Measurements from ENCODE around the gene PLG.

PLG gene

GRCh38 chr6:160792708-160793107 is 90.7 kb downstream of the PLG start:
- no peak for TF ChIP-seq CTCF (conservative IDR thresholded peaks at IDR 0.05; ENCODE audit: low read depth, low read length)
- Histone ChIP-seq H2AFZ (ENCODE audit: low read depth) (no peak overlapping the region), H3K9ac (no peak overlapping the region), H4K20me1 (ENCODE audit: insufficient read depth) (no peaks in the 10 kb centered on the region; the same call in 1 of the 2 replicates), H3K4me2 (no peak overlapping the region), H3K27ac (no peak overlapping the region), H3K36me3 (ENCODE audit: insufficient read depth) (no peaks in the 10 kb centered on the region), H3K79me2 (ENCODE audit: insufficient read depth, low read depth) (no peaks in the 10 kb centered on the region), H3K27me3 (ENCODE audit: insufficient read depth, low read depth) (no peaks in the 10 kb centered on the region), H3K4me1 (ENCODE audit: low read depth, poor library complexity, severe bottlenecking) (peaks cover 37% of the 10 kb centered on the region), H3K4me3 (IDR thresholded peaks at IDR 0.05; ENCODE audit: insufficient read depth, low read depth, low read length) (no peak overlapping the region)

DNA sequence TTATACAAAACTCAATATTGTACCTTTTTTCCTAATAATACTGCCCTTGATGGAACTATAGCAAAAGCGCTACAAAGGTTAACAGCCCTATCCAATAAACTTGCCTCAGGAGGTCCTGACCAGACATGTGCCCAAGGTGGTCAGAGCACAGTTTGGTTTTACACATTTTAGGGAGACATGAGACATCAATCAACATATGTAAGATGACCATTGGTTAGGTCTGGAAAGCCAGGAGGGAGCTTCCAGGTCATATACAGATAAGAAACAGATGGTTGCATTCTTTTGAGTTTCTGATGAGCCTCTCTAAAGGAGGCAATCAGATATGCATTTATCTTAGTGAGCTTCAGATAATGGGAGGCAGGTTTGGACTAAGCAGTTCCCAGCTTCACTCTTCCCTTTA is 91.6 kb downstream of the PLG start:
- TF ChIP-seq CTCF (conservative IDR thresholded peaks at IDR 0.05; ENCODE audit: low read depth, low read length) = no peak

DNA sequence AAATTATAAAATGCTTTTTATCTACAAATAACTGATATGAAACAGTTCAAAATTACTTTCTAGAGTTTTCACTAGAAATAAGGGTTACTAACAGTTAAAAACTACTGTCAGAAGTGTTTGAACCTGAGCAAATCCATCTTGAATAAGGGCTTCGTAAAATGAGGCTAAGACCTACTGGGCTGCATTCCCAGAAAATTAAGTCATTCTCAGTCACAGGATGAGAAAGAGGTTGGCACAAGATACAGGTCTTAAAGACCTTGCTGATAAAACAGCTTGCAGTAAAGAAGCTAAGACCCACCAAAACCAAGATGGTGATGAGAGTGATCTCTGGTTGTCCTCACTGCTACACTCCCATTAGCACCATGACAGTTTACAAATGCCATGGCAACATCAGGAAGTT is 93.7 kb downstream of the PLG start:
- Histone ChIP-seq H3K27me3 (ENCODE audit: insufficient read depth, low read depth) (no peaks in the 10 kb centered on the region), H3K4me2 (no peak overlapping the region), H3K79me2 (ENCODE audit: insufficient read depth, low read depth) (no peaks in the 10 kb centered on the region), H3K36me3 (ENCODE audit: insufficient read depth) (no peaks in the 10 kb centered on the region), H2AFZ (ENCODE audit: low read depth) (no peak overlapping the region), H4K20me1 (ENCODE audit: insufficient read depth) (no peaks in the 10 kb centered on the region; the same call in 1 of the 2 replicates), H3K9ac (no peak overlapping the region), H3K27ac (no peak overlapping the region), H3K4me3 (IDR thresholded peaks at IDR 0.05; ENCODE audit: insufficient read depth, low read depth, low read length) (no peak overlapping the region), H3K4me1 (ENCODE audit: low read depth, poor library complexity, severe bottlenecking) (peaks cover 21% of the 10 kb centered on the region)
- TF ChIP-seq CTCF (conservative IDR thresholded peaks at IDR 0.05; ENCODE audit: low read depth, low read length) = no peak

More for the DNA sequence above, 91.6 kb downstream of the PLG start:
- Histone ChIP-seq H2AFZ (ENCODE audit: low read depth) (no peak overlapping the region), H3K36me3 (ENCODE audit: insufficient read depth) (no peaks in the 10 kb centered on the region), H3K9ac (no peak overlapping the region), H3K4me2 (no peak overlapping the region), H3K4me1 (ENCODE audit: low read depth, poor library complexity, severe bottlenecking) (peaks cover 32% of the 10 kb centered on the region), H3K4me3 (IDR thresholded peaks at IDR 0.05; ENCODE audit: insufficient read depth, low read depth, low read length) (no peak overlapping the region), H3K27ac (no peak overlapping the region), H3K79me2 (ENCODE audit: insufficient read depth, low read depth) (no peaks in the 10 kb centered on the region), H4K20me1 (ENCODE audit: insufficient read depth) (no peaks in the 10 kb centered on the region; the same call in 1 of the 2 replicates), H3K27me3 (ENCODE audit: insufficient read depth, low read depth) (no peaks in the 10 kb centered on the region)

DNA sequence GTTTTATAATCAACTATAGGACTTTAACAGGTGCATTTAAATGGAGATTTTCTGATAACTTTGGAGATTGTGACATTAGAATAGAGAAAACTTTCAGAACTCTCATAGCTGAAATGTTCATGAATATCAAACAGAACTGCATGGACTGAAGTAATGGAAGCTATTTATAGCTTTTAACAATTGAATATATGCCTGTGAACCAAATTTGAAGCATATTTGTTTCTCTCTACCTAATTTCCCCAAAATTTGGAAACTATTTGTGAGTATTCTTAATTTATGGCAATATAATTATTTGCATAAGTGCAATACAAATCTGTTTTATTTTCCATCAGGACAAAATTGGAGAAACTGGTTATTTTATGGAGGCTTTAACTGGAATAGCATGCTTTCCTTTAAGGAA is 96.6 kb downstream of the PLG start:
- Histone ChIP-seq H3K36me3 (ENCODE audit: insufficient read depth) (no peaks in the 10 kb centered on the region), H3K27me3 (ENCODE audit: insufficient read depth, low read depth) (no peaks in the 10 kb centered on the region), H3K27ac (no peak overlapping the region), H4K20me1 (ENCODE audit: insufficient read depth) (no peaks in the 10 kb centered on the region), H3K79me2 (ENCODE audit: insufficient read depth, low read depth) (no peaks in the 10 kb centered on the region), H2AFZ (ENCODE audit: low read depth) (no peak overlapping the region), H3K4me1 (ENCODE audit: low read depth, poor library complexity, severe bottlenecking) (no peaks in the 10 kb centered on the region), H3K4me3 (IDR thresholded peaks at IDR 0.05; ENCODE audit: insufficient read depth, low read depth, low read length) (no peak overlapping the region), H3K9ac (no peak overlapping the region), H3K4me2 (no peak overlapping the region)
- no peak for TF ChIP-seq CTCF (conservative IDR thresholded peaks at IDR 0.05; ENCODE audit: low read depth, low read length)

Measured in KMS-11 (cell line).